GM11168 (cell line): ENCODE results near the gene KCNC1.

Experiments
- in situ Hi-C: fragments of 300-500 bp; cut with MboI; formaldehyde crosslinking; loops from one replicate; pipeline ENCODE4 v1.12.0; 2022; ENCODE audit warnings: low sequenced_read_pairs; ENCODE audit not compliant: unreplicated experiment

Gene KCNC1

GRCh38 chr11:17750013-17750800 lies 15.6 kb downstream of the KCNC1 start:
- in situ Hi-C loops = no loop called here

DNA sequence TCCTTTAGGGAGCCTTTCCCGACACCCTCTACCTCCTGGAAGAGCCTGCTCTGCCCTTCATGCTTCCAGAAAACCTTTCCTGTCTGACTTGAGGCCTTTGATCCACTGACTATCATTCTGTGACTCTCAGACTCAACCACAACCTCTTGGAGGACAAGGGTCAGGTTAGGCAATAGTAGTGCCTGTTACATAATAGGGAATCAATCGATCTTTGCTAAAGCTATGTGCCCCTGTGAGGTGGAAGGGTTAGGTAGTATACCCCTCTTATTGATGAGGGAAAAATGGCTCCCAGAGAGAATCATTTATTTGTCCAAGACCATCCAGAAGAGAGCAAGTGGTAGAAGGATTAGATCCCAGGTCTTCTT lies 16.2 kb downstream of the KCNC1 start:
- in situ Hi-C loops = no loop called here

GRCh38 chr11:17751558-17751957 lies 17.0 kb downstream of the KCNC1 start:
- in situ Hi-C loops = no loop called here

DNA sequence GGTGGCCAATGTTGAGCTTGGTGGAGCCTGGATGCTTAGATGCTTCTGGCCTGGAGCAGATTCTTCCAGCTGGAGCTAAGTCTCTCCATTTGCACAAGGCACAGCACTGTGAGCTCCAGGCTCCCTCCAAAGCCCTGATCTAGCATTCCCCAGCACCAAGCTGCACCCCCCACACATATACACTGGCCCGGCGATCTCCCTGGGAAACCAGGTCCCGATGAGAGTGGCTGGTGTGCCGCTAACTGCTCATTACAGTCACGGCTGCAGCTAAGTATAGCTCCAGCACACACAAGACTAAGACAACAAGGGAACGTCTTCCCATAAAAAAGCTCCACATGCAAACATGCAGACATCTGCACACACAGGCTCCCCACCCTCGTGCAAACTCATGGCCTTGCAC lies 17.6 kb downstream of the KCNC1 start:
- in situ Hi-C loops = no loop called here

- in situ Hi-C loops = no loop called here
Observed at GRCh38 chr11:17753153-17753552, 18.6 kb downstream of the KCNC1 start.

- in situ Hi-C loops = no loop called here
Observed at GRCh38 chr11:17753641-17754040, 19.1 kb downstream of the KCNC1 start.

- in situ Hi-C loops = no loop called here
Observed at GRCh38 chr11:17755891-17756290, 21.3 kb downstream of the KCNC1 start.

- in situ Hi-C loops = loop anchor here (10.0 kb wide), 1 partner anchor 214 kb away; no protein-coding TSS in a partner anchor
Observed at GRCh38 chr11:17760102-17761029, 25.8 kb downstream of the KCNC1 start.

GRCh38 chr11:17762309-17762974 lies 27.9 kb downstream of the KCNC1 start:
- in situ Hi-C loops = loop anchor here (10.0 kb wide), 1 partner anchor 212 kb away; no protein-coding TSS in a partner anchor

- in situ Hi-C loops = loop anchor here (10.0 kb wide), 1 partner anchor 212 kb away; no protein-coding TSS in a partner anchor
Observed at GRCh38 chr11:17763244-17763643, 28.7 kb downstream of the KCNC1 start.

GRCh38 chr11:17763703-17764102 lies 29.1 kb downstream of the KCNC1 start:
- in situ Hi-C loops = loop anchor here (10.0 kb wide), 1 partner anchor 211 kb away; no protein-coding TSS in a partner anchor

GRCh38 chr11:17764446-17765218 lies 30.1 kb downstream of the KCNC1 start:
- in situ Hi-C loops = loop anchor here (10.0 kb wide), 1 partner anchor 210 kb away; no protein-coding TSS in a partner anchor

GRCh38 chr11:17765356-17766072 lies 30.9 kb downstream of the KCNC1 start:
- in situ Hi-C loops = loop anchor here (10.0 kb wide), 1 partner anchor 209 kb away; no protein-coding TSS in a partner anchor

GRCh38 chr11:17766073-17766359 lies 31.4 kb downstream of the KCNC1 start:
- in situ Hi-C loops = loop anchor here (10.0 kb wide), 1 partner anchor 209 kb away; no protein-coding TSS in a partner anchor

- in situ Hi-C loops = loop anchor here (10.0 kb wide), 1 partner anchor 208 kb away; no protein-coding TSS in a partner anchor
Observed at GRCh38 chr11:17766590-17766989, 32.0 kb downstream of the KCNC1 start.

DNA sequence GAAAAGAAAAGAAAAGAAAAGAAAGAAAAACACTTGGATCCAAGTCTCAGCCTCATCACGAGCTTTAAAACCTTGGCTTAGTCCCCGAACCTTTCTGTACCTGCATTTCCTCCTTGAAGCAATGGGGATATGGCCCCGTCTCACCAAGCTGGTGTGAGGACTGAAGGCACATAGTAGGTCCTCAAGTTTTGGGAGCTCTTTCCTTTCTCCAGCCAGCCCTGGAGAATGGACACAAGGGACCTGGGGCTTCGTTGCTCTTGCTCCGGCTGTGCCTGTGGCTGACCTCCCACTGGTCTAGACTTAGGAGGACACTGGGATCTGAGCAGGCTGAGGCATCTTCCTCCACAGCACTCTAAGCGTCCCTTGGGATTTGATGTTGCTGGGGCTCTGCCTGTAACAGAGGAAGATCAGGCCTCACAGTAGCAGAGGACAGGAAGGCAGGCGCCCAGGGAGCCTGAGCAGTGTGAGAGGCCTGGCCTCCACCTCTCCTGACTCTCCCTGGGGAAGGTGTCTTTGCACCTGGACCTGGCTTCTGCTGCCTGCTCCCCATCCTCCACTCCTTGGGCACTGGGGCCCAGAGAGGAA lies 32.8 kb downstream of the KCNC1 start:
- in situ Hi-C loops = loop anchor here (10.0 kb wide), 1 partner anchor 207 kb away; no protein-coding TSS in a partner anchor

DNA sequence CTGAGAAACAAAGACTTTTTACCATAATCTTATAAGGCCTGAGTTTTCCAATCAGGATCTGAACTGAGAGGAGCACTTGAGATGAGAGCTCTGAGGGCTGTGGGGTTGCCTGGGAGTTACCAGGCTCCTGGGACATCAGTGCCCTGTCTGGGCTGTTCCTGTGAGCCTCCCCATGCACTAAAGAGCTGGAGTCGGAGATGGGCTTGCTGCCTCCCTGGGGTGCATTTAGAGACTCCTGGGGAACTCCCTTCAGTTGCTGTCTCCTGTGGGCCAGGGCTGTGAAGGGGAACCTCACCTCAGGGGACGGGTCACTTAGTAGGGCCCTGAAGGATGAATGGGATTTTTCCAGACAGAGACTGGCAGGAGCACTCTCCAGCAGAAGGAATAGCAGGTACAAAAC lies 33.3 kb downstream of the KCNC1 start:
- in situ Hi-C loops = loop anchor here (10.0 kb wide), 1 partner anchor 207 kb away; no protein-coding TSS in a partner anchor

DNA sequence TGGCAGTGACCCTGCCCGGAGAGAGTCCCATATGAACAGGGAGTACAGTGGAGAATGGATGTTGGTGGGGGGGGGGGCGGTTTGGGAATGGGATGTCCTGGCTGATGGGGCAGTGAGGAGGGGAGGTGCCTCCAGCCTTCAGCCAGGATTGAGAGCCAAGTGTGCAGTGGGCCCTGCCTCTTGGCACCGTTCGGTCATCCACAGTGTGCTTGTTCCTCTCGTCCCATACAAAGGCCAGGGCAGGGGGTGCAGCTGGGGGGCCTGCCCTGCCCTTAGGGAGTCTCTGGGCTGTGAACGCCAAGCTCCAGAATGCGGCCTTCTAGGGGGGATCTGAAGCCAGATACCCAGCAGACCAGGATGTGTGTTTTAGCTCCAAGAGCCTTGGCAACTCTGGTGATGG lies 34.0 kb downstream of the KCNC1 start:
- in situ Hi-C loops = loop anchor here (10.0 kb wide), 1 partner anchor 206 kb away; no protein-coding TSS in a partner anchor
